HG03139 (cell line): ENCODE data around the gene MBD5.
"Not testable (repeated sequence)": the region's sequence is repeated elsewhere in the genome, so short reads cannot be mapped to it uniquely, and the experiment has no call there.

ENCODE experiments used
- ATAC-seq: cut with Tn5 transposase; IDR thresholded peaks from one replicate; pipeline ENCODE4 v1.9.1; 2021; ENCODE audit not compliant: unreplicated experiment

MBD5 gene

DNA sequence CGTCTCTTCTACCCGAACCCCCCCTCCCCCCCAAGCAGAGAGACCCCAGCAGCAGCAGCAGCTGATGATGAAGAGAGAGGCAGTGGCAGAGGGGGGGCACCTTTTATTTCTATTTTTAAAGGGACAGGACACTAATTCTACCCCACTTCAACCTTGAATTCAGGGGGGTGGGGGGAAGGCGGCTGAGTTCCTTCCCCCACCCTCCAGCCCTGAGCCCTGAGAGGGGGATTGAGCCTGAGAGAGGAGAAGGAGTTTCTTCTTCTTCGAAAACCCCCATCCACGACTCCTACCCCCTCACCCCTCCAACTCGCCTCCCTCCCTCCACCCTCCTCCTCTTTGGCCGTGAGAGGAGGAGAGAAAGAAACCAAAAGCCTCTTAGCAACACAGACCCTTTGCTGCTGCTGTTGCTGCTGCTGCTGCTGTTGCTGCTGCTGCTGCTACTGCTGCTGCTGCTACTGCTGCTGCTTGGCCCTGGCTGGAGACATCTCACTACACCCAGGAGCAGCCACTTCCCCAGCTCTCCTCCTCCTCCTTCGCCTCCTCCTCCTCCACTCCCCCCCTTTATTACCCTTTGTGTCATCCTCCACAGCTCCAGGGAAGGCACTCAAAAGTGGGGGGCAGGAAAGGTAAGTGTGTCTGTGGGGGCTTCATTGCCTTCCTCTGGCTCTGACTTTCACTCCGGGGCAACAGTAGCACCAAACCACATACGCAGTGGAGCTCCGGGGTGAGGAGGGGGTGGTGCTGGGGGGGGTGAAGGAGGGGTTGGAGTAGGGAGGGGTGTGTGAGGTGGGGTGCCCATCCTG is at the start of gene MBD5:
MBD5 (plus strand) TSS at position 33 of the 803 bp plus-strand sequence.
- ATAC-seq, result peak; percentile 33

DNA sequence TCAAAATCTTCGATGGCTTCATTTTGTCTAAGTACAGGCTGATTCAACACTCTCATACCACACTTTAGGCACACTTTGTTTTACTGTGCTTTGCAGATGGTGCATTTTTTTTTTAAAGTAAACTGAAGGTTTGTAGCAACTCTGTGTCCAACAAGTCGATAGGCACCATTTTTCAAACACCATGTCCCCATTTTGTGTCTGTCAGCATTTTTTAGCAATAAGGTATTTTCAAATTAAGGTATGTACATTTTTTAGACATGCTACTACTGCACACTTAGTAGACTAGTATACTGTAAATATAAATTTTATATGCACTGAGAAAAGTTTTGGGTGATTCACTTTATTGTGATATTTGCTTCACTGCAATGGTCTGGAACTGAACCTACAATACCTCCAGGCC is 44.8 kb upstream of the MBD5 start:
- ATAC-seq, result no peak

DNA sequence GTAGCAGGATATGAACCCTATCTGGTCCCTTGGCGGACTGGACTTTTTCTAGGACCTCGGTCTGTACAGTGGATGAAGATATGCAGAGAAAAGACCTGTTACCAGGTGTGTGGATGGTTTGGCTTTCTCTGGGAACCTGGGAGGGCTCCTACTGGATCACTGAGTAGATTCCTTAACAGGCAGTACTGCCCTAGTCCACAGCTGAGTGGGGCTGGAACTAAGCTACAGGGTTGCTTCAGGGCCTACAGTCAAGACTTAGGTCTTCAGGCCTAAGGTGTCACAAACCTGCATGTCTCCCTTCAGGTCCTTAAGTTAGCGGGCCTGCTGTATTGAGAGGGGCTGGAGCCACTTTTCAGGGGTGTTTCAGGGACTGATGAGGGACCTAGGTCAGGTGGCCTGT is 43.2 kb upstream of the MBD5 start:
- ATAC-seq, result no peak

DNA sequence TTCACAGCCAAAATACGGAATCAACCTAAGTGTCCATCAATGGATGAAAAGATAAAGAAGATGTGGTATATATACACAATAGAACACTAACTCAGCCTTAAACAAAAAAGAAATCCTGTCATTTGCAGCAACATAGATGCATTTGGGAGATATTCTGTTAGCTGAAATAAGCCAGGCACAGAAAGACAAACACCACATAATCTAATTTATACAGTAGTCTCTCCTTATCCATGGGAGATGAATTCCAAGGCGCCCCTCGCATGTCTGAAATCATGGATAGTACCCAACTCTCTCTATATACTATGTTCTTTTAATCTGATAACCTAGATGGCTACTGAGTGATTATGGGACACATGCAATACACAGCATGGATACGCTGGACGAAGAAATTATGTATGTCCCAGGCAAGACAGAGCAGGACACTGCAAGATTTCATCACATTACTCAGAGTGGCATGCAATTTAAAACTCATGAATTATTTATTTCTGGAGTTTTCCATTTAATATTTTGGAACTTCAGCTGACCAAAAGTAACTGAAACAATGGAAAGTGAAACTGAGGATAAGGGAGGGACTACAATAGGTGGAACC is 39.9 kb upstream of the MBD5 start:
- no peak for ATAC-seq

DNA sequence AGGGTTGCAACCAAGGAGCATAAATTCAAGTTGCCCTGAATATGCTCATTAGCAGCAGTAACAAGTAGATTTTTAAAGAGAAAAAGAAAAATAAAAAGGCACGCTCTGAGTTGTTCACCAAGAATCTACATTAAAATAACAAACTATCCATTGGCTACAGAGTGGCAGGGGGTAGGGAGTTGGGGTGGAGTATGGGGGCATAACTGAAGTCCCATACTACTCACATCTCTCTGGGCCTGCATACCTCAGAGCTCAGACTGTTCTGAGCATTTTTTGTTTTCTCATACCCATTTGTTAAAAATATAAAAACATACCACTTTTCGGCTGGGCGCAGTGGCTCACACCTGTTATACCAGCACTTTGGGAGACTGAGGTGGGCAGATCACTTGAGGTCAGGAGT is 31.8 kb upstream of the MBD5 start:
- ATAC-seq, result no peak

- no peak for ATAC-seq
Observed at GRCh38 chr2:147989809-147990403, 31.0 kb upstream of the MBD5 start.

DNA sequence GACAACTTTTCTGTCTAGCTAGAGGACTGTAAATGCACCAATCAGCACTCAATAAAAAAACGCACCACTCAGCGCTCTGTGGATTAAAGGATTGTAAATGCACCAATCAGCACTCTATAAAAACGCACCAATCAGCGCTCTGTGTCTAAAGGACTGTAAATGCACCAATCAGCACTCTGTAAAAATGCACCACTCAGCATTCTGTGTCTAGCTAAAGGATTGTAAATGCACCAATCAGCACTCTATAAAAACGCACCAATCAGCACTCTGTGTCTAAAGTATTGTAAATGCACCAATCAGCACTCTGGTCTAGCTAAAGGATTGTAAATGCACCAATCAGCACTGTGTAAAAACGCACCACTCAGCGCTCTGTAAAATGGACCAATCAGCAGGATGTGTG is 25.9 kb upstream of the MBD5 start:
- ATAC-seq, result not testable (repeated sequence)

DNA sequence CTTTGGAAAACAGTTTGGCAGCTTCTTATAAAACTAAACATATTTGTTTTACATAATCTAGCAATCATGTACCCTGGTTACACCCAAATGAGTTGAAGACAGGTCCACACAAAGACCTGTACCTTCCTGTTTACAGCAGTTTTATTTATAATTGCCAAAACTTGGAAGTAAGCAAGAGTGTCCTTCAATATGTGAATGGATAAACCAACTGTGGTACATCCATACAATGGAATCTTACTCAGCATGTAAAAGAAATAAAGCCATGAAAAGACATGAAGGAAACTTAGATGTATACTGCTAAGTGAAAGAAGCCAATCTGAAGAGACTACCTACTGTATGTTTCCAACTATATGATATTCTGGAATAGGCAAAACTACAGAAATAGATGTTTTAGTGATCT is 24.1 kb upstream of the MBD5 start:
- no peak for ATAC-seq

DNA sequence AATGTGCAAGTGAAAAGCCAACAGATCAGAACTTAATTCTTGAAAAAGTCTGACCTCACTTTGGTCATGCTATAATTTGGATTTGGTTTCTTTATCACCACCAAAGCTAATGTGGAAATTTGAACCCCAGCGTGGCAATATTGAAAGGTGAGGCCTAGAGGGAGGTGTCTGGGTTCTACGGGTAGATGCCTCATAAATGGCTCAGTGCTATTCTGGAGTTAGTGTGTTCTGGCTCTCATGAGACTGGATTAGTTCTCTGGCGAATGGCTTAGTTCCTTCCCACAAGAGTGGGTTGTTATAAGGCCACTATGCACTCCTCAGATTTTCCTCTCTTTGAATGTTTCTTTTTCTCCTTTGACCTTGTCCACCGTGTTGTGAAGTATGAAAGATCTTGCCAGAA is 22.7 kb upstream of the MBD5 start:
- no peak for ATAC-seq

- ATAC-seq, result no peak
Observed at GRCh38 chr2:147999126-147999525, 21.8 kb upstream of the MBD5 start.

DNA sequence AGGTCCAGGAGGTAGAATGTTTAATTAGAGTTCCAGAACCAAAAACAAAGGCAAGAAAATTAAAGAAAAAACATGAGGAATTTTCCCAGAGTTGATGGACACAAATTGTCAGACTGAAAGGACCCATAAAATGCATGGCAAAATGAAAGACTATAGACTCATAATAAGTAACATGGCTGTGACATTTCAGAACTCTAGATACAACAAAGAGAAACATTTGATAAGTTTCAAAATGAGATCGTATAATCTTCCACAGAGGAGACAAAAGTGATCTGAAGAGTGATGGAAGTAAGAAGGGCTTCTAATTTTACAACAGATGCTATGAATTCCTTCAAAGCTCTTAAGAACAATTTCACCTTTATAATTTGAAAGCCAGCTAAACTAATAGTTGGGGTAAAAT is 20.8 kb upstream of the MBD5 start:
- no peak for ATAC-seq

DNA sequence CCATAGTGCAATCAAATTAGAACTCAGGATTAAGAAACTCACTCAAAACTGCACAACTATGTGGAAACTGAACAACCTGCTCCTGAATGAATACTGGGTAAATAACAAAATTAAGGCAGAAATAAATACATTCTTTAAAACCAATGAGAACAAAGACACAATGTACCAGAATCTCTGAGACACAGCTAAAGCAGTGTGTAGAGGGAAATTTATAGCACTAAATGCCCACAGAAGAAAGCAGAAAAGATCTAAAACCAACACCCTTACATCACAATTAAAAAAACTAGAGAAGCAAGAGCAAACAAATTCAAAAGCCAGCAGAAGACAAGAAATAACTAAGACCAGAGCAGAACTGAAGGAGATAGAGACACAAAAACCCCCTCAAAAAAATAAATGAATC is 18.5 kb upstream of the MBD5 start:
- not testable (repeated sequence) for ATAC-seq

DNA sequence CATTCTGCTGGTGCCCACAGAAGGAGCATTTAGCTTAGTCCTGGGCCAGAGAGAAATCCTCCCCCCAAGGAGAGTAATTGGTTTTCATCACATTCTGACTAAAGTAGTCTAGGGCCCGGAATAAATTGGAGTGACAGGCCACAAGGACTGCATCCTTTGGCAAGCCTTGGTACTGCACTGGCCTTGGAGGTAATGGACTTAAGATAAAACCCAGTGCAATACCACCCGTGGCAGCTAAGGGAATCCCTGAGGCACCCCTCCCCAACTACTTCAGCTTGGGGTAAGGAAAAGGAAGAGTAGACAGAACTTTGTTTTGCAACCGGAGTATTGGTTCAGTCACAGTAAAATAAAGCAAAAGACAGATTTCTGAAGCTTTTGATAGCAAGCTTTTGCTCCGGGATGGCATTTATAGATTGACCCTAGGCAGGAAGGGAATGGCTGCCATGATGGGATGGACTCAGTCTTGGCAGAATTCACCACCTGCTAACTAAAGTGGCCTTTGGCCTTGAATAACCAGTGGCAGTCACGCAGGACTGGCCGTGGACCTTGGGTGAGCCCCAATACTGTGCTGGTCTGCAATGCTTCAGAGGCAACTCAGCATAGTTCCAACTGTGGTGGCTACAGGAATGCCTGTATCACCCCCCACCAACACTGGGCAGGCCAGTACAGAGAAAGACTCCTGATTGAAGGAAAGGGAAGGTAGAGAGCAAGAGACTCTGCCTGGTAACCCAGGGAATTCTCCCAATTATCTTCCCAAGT is 14.5 kb upstream of the MBD5 start:
- no peak for ATAC-seq

DNA sequence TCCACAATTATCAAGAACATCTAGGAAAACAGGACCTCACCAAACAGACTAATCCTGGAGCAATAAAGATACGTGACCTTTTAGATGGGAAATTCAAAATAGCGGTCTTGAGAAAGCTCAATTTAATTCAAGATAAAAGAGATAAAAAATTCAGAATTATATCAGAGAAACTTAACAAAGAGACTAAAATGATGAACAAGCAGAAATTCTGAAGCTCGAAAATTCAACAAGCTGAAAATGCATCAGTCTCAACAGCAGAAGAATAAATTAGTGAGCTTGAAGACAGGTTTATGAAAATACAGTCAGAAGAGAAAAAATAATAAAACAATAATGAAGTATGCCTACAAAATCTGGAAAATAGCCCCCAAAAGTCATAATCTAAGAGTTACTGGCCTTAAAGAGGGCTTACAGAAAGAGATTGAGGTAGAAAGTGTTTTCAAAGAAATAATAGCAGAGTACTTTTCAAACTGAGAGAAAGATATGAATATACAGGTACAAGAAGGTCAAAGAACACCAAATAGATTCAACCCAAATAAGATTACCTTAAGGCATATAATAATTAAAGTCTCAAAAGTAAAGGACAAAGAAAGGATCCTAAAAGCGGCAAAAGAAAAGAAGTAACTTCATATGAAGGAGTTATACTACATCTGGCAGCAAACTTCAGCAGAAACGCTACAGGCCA is 13.5 kb upstream of the MBD5 start:
- no peak for ATAC-seq

- ATAC-seq, result not testable (repeated sequence)
Observed at GRCh38 chr2:148008411-148008810, 12.5 kb upstream of the MBD5 start.

DNA sequence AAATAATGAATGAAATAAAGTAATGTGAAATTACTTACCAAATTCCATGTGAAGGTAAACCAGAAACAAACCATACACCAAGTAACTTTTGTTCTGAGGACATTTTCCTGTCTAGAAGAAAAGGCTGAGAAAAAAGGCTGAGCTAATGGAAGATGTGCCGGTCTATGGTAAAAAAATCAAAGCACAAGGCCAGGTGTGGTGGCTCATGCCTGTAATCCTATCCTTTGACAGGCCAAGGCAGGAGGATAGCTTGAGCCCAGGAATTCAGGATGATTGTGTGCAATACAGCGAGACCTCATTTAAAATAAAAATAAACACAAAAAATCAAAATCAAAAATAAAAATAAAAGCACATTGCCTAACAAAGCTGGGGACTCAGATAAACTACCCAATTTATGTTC is 7.0 kb upstream of the MBD5 start:
- no peak for ATAC-seq

GRCh38 chr2:148014616-148015015 is 6.3 kb upstream of the MBD5 start:
- ATAC-seq, result no peak

DNA sequence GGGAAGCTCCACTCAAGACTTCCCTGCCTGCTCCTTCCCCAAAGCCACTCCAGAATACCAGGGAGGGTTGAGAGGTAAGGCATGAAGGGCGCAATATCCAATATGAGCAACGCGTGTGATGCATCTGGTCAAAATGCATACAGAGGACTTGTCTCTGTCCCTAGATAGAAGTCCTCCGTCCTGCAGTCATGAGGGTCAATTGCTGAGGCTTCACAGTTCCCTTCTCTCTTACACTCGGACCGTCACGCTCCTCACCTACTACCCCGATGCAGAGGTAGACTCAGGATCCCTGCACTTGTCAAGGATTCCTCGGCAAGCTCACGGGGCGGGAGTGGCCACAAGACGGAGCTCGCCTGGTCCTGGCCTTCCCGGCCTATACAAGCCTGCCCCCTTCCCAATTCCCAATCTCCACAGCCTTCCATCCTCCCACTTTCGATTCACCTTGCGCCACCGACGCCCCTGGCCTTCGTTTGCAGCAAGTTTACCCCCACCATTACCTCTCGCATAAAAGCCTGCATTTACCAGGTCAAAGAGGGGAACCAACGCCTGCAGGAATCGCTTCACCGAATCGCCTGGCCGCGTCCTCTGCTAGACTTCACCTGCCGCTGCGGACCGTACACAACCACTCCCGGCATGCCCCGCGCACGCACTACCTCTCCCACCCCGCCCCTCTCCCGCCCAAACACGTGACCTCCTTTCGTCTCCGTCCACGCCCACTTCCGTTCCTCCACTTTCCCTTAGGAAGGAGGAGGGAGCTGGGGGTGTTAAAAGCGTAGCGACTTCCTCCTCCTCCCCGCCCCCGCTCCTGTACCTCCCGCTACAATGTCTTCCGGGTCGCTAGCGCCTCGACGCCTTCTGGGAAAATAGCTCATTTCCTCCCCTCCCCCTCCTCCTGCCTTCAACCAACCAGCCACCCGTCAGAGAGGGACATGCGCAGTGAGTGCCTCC is 506 bp upstream of the MBD5 start, which contains the start of gene ORC4:
ORC4 (minus strand) TSS at position 627 of the 948 bp plus-strand sequence. CDS start 44,779 bp downstream, outside the sequence.
- peak; percentile 80 for ATAC-seq

DNA sequence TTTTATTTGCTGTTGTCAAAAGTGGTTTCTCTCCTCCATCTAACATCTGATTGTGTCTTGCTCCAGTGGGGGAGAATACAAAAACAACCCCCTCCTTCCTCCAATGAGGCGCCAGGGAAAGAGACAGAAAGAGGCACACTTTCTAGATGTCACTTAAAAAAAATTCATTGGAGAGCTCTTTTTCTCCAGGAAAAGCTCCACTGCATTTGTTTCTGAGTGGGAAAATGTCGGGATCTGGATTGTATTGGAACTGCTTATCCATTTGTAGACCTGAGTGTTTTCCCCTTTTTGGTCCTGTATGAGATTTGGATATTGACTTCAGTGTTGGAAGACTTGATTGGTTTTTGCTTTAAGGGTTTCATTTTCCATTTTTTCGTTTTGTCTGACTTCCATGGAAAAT is 995 bp downstream of the MBD5 start:
- no peak for ATAC-seq

DNA sequence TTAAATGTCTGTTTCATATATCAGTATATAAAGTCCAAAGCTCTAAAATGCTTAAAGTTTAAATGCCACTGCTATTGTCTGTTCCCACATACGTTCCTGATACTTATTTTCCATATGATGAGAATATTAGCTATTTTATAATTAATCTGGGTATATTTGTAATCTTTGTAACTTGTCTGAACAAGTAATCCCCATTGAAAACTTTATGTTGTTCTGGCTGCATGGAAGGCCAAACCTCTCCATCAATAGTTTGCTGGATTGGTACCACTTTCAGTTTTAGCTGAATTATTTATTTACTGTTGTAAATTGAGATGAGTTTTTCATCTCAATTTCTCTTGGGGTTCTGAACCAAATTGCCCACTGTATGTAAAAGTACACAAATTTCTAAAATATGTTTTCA is 1.5 kb downstream of the MBD5 start:
- no peak for ATAC-seq
